HepG2 (cell line): Measurements from ENCODE around the gene RABEP2. TPM values are rescaled to one million over a fixed set of nuclear protein-coding genes. Genes with fewer than 3 reads are reported as not detected.

Experiments
- ARNT2 ChIP-seq: sonication (generic); formaldehyde crosslinking; IDR thresholded peaks from 2 replicates; pipeline ENCODE4 v1.8.0; 2022; ENCODE audit warnings: mild to moderate bottlenecking, low read depth, missing genetic modification reagents, moderate library complexity
- CBX5 ChIP-seq: sonication (generic); formaldehyde crosslinking; IDR thresholded peaks from 2 replicates; pipeline ENCODE4 v1.4.0; 2020; ENCODE audit warnings: missing genetic modification reagents, borderline replicate concordance
- DPF2 ChIP-seq: sonication (generic); formaldehyde crosslinking; IDR thresholded peaks from 2 replicates; pipeline ENCODE4 v1.4.0; 2020; ENCODE audit warnings: mild to moderate bottlenecking, low read depth, missing genetic modification reagents, borderline replicate concordance
- ELF4 ChIP-seq: sonication (generic); formaldehyde crosslinking; IDR thresholded peaks from 2 replicates; pipeline ENCODE4 v1.5.0; 2020; ENCODE audit warnings: missing genetic modification reagents, mild to moderate bottlenecking, moderate library complexity, borderline replicate concordance
- ETV5 ChIP-seq: IDR thresholded peaks from 2 replicates; pipeline ENCODE4 v1.6.1; 2018; ENCODE audit warnings: missing biosample characterization, missing genetic modification reagents, inconsistent platforms, borderline replicate concordance
- JUN ChIP-seq: sonication (generic); formaldehyde crosslinking; IDR thresholded peaks from 2 replicates; pipeline ENCODE4 v1.4.0; 2020; ENCODE audit warnings: mild to moderate bottlenecking, missing genetic modification reagents
- KDM1A ChIP-seq: IDR thresholded peaks from 2 replicates; pipeline ENCODE4 v1.6.1; 2016; ENCODE audit warnings: missing compliant biosample characterization
- PHF21A ChIP-seq: sonication (generic); formaldehyde crosslinking; IDR thresholded peaks from 2 replicates; pipeline ENCODE4 v1.5.0; 2020; ENCODE audit warnings: mild to moderate bottlenecking, missing genetic modification reagents
- REPIN1 ChIP-seq: sonication (generic); formaldehyde crosslinking; IDR thresholded peaks from 2 replicates; pipeline ENCODE4 v1.8.0; 2022; ENCODE audit warnings: missing genetic modification reagents, low read depth, mild to moderate bottlenecking, borderline replicate concordance
- SOX13 ChIP-seq, 3 experiments: fragments of 450-650 bp in 1 of 3; sonication (generic) in 1 of 3; formaldehyde crosslinking in 1 of 3; IDR thresholded peaks in 2 of 3; conservative IDR thresholded peaks in 1 of 3; 2 replicates each; pipeline versions ENCODE4 v1.5.0 to v1.6.1; 2016 to 2020; ENCODE audit warnings: antibody characterized with exemption in 1 of 3, mild to moderate bottlenecking in 1 of 3, missing compliant biosample characterization in 1 of 3, missing genetic modification reagents in 1 of 3, moderate library complexity in 1 of 3
- SOX6 ChIP-seq, 2 experiments: fragments of 450-650 bp in 1 of 2; sonication (generic) in 1 of 2; formaldehyde crosslinking in 1 of 2; IDR thresholded peaks; 2 replicates each; pipeline versions ENCODE4 v1.4.0 to v1.6.1; 2017 to 2020; ENCODE audit warnings: antibody characterized with exemption in 1 of 2, mild to moderate bottlenecking in 1 of 2, missing genetic modification reagents in 1 of 2
- U2AF2 ChIP-seq: fragments of 200-400 bp; formaldehyde crosslinking; IDR thresholded peaks from 2 replicates; pipeline ENCODE4 v1.6.1; 2017; ENCODE audit warnings: low read depth, mild to moderate bottlenecking, low read length
- ZMYM4 ChIP-seq: sonication (generic); formaldehyde crosslinking; IDR thresholded peaks from 2 replicates; pipeline ENCODE4 v1.8.1; 2023; ENCODE audit warnings: mild to moderate bottlenecking, missing genetic modification reagents
- ZNF124 ChIP-seq: sonication (generic); formaldehyde crosslinking; IDR thresholded peaks from 2 replicates; pipeline ENCODE4 v1.4.0; 2020; ENCODE audit warnings: missing genetic modification reagents
- ZNF136 ChIP-seq: sonication (generic); formaldehyde crosslinking; IDR thresholded peaks from 2 replicates; pipeline ENCODE4 v1.8.1; 2022; ENCODE audit warnings: low read depth, mild to moderate bottlenecking, moderate library complexity, missing genetic modification reagents
- ZNF510 ChIP-seq: sonication (generic); formaldehyde crosslinking; IDR thresholded peaks from 2 replicates; pipeline ENCODE4 v1.4.0; 2020; ENCODE audit warnings: low read depth, mild to moderate bottlenecking, missing genetic modification reagents
- ZSCAN29 ChIP-seq: sonication (generic); formaldehyde crosslinking; conservative IDR thresholded peaks from 2 replicates; pipeline ENCODE4 v1.4.0; 2020; ENCODE audit warnings: mild to moderate bottlenecking, missing genetic modification reagents
- polyA plus RNA-seq, 8 experiments: library from polyadenylated mRNA; depleted of rRNA in 3 of 8; stranded (reverse) in 7 of 8; unstranded in 1 of 8; fragments of >200 nt; fragmentation: Illumina TruSeq in 4 of 8; extraction: Trizol in 4 of 8; gene quantifications; 2 replicates each; pipeline versions ENCODE4 v1.2.1 to v1.2.3, GENCODE V29; 2011 to 2016; ENCODE audit warnings: low read depth in 4 of 8, missing spikeins in 1 of 8, mixed read lengths in 1 of 8; ENCODE audit not compliant: insufficient read depth in 1 of 8
- total RNA-seq, 5 experiments: library from RNA; depleted of rRNA; stranded (reverse); fragments of >200 nt; fragmentation: Illumina TruSeq; extraction: Trizol; gene quantifications; 2 replicates each; pipeline ENCODE4 v1.2.3, GENCODE V29; 2016; ENCODE audit warnings: low read depth in 1 of 5
- TF ChIP-seq, protein P1 (sequence below): sonication (generic); formaldehyde crosslinking; IDR thresholded peaks from 2 replicates; pipeline ENCODE4; 2020; ENCODE audit warnings: missing genetic modification reagents, mild to moderate bottlenecking, borderline replicate concordance
- TF ChIP-seq, protein P2 (sequence below): sonication (generic); formaldehyde crosslinking; IDR thresholded peaks from 2 replicates; pipeline ENCODE4 v1.9.0; 2021; ENCODE audit warnings: missing genetic modification reagents, borderline replicate concordance
- TF ChIP-seq, protein P3 (sequence below): sonication (generic); formaldehyde crosslinking; IDR thresholded peaks from 2 replicates; pipeline ENCODE4 v1.5.1; 2020; ENCODE audit warnings: mild to moderate bottlenecking, missing genetic modification reagents

Gene RABEP2
- total and polyA plus RNA-seq, 2 of the 13 experiments (the other 11 are each of a cell fraction or from before 2014, with no cell fraction given), result 10.8 to 18.4 TPM

DNA sequence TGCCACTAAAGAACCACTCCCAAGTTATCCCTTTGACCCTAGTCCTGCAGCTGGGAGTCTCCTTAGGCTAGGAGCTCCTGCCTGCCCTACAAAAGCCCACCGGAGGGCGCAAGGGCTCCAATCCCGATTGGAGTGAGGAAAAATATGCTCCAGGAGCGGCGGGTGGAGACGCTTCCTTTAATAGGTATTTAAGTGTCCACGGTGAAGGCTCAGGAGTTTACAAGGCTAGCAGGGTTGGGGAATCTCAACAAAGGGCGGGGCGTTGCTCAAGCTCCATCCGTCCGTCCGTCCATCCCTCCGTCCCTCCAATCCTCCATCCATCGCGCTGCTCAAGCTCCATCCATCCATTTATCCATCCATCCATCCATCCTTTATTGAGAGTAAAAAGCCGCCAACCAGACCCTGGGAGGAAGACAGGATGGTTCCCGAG, 49.0 kb upstream of the RABEP2 start (continued):
- TF ChIP-seq REPIN1, result no peak
- 0 out of 2 replicates have a peak, but pooled peaks have one; percentile 19 for TF ChIP-seq CBX5
- TF ChIP-seq ZNF510 (CRISPR knock-in tag), result 0 out of 2 replicates have a peak, but pooled peaks have one; percentile 11
- TF ChIP-seq, protein P1, sequence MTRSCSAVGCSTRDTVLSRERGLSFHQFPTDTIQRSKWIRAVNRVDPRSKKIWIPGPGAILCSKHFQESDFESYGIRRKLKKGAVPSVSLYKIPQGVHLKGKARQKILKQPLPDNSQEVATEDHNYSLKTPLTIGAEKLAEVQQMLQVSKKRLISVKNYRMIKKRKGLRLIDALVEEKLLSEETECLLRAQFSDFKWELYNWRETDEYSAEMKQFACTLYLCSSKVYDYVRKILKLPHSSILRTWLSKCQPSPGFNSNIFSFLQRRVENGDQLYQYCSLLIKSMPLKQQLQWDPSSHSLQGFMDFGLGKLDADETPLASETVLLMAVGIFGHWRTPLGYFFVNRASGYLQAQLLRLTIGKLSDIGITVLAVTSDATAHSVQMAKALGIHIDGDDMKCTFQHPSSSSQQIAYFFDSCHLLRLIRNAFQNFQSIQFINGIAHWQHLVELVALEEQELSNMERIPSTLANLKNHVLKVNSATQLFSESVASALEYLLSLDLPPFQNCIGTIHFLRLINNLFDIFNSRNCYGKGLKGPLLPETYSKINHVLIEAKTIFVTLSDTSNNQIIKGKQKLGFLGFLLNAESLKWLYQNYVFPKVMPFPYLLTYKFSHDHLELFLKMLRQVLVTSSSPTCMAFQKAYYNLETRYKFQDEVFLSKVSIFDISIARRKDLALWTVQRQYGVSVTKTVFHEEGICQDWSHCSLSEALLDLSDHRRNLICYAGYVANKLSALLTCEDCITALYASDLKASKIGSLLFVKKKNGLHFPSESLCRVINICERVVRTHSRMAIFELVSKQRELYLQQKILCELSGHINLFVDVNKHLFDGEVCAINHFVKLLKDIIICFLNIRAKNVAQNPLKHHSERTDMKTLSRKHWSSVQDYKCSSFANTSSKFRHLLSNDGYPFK (CRISPR knock-in tag), result no peak
- no peak for TF ChIP-seq ELF4
- TF ChIP-seq ZSCAN29, result 0 out of 2 replicates have a peak, but pooled peaks have one; percentile 52
- TF ChIP-seq SOX6 (IDR thresholded peaks at IDR 0.05), result no peak
- no peak for TF ChIP-seq SOX6 (CRISPR knock-in tag; IDR thresholded peaks at IDR 0.05)
- 0 out of 2 replicates have a peak, but pooled peaks have one; percentile 6 for TF ChIP-seq ZNF124 (CRISPR knock-in tag)
- TF ChIP-seq ARNT2 (CRISPR knock-in tag), result no peak; the same call in 1 of the 2 replicates
- TF ChIP-seq, protein P2, sequence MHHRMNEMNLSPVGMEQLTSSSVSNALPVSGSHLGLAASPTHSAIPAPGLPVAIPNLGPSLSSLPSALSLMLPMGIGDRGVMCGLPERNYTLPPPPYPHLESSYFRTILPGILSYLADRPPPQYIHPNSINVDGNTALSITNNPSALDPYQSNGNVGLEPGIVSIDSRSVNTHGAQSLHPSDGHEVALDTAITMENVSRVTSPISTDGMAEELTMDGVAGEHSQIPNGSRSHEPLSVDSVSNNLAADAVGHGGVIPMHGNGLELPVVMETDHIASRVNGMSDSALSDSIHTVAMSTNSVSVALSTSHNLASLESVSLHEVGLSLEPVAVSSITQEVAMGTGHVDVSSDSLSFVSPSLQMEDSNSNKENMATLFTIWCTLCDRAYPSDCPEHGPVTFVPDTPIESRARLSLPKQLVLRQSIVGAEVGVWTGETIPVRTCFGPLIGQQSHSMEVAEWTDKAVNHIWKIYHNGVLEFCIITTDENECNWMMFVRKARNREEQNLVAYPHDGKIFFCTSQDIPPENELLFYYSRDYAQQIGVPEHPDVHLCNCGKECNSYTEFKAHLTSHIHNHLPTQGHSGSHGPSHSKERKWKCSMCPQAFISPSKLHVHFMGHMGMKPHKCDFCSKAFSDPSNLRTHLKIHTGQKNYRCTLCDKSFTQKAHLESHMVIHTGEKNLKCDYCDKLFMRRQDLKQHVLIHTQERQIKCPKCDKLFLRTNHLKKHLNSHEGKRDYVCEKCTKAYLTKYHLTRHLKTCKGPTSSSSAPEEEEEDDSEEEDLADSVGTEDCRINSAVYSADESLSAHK (CRISPR knock-in tag), result 0 out of 2 replicates have a peak, but pooled peaks have one; percentile 30
- TF ChIP-seq, protein P3, sequence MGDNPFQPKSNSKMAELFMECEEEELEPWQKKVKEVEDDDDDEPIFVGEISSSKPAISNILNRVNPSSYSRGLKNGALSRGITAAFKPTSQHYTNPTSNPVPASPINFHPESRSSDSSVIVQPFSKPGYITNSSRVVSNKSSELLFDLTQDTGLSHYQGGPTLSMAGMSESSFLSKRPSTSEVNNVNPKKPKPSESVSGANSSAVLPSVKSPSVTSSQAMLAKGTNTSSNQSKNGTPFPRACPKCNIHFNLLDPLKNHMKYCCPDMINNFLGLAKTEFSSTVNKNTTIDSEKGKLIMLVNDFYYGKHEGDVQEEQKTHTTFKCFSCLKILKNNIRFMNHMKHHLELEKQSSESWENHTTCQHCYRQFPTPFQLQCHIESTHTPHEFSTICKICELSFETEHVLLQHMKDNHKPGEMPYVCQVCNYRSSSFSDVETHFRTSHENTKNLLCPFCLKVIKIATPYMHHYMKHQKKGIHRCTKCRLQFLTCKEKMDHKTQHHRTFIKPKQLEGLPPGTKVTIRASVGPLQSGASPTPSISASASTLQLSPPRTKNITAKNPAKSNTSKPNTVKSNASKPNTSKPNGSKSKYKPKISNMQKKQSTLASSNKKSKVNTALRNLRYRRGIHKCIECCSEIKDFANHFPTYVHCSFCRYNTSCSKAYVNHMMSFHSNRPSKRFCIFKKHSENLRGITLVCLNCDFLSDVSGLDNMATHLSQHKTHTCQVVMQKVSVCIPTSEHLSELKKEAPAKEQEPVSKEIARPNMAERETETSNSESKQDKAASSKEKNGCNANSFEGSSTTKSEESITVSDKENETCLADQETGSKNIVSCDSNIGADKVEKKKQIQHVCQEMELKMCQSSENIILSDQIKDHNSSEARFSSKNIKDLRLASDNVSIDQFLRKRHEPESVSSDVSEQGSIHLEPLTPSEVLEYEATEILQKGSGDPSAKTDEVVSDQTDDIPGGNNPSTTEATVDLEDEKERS (CRISPR knock-in tag), result 0 out of 2 replicates have a peak, but pooled peaks have one; percentile 1
- peak; percentile 6; the same call in 1 of the 2 replicates for TF ChIP-seq DPF2 (CRISPR knock-in tag)
- TF ChIP-seq ZNF136 (CRISPR knock-in tag), result no peak
- 0 out of 2 replicates have a peak, but pooled peaks have one; percentile 4 for TF ChIP-seq JUN
- TF ChIP-seq KDM1A, result peak; percentile 39; the same call in 1 of the 2 replicates
- TF ChIP-seq ZMYM4 (CRISPR knock-in tag), result no peak
- TF ChIP-seq ETV5 (CRISPR knock-in tag), result peak; percentile 17; the same call in 1 of the 2 replicates
- TF ChIP-seq U2AF2, result no peak
- no peak for TF ChIP-seq PHF21A (CRISPR knock-in tag)
- 0 out of 2 replicates have a peak, but pooled peaks have one; percentile 1 for TF ChIP-seq SOX13 (IDR thresholded peaks at IDR 0.05)
- TF ChIP-seq SOX13 (CRISPR knock-in tag; conservative IDR thresholded peaks at IDR 0.05 in 1 of 2, IDR thresholded peaks at IDR 0.05 in 1 of 2), result no peak
